Ishikawa (cell line): ENCODE results near the gene PLVAP.
A peak's percentile ranks its signal among the peaks of the same experiment; 100 is the strongest.

Experiments used
- EP300 ChIP-seq: IDR thresholded peaks from 2 replicates; pipeline ENCODE4 v1.6.1; 2012; ENCODE audit warnings: borderline replicate concordance
- NFIC ChIP-seq: IDR thresholded peaks from 2 replicates; pipeline ENCODE4 v1.6.1; 2012
- RAD21 ChIP-seq: IDR thresholded peaks from 2 replicates; pipeline ENCODE4 v1.6.1; 2012; ENCODE audit warnings: low read depth
- TF ChIP-seq, protein P1 (sequence below): IDR thresholded peaks from 2 replicates; pipeline ENCODE4 v1.6.1; 2012

DNA sequence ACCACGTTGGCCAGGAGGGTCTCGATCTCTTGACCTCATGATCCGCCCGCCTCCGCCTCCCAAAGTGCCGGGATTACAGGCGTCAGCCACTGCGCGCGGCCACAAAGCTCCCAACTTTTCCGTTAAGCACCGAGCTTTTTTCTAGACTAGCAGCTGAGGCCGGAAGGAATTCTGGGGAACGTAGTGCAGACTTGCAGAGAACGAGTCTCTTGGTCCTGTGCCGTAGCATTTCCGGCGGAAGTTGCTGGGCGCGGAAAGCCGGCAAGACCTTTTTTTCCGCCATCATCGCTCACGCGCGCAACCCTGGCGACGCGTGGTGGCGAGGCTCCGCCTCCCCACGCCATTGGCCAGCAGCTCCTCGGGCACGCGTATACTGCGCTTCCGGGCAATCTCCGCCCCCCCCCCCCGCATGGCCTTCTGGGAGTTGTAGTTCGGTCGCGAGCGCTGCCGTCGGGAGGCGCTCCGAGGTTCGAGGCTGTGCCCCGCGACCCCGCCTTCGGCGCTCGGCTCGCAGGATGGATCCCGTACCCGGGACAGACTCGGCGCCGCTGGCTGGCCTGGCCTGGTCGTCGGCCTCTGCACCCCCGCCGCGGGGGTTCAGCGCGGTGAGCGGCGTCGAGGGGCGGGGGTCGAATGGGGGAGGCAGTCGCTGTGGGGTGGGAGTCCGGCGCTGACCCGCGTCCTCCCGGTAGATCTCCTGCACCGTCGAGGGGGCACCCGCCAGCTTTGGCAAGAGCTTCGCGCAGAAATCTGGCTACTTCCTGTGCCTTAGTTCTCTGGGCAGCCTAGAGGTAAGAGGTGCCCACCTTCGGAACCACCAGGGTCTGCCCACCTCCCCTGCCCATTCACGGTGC, 42.7 kb upstream of the PLVAP start, which contains the start of gene MVB12A:
- no peak for TF ChIP-seq RAD21
- TF ChIP-seq NFIC, result no peak
- TF ChIP-seq EP300, result no peak
- TF ChIP-seq, protein P1, sequence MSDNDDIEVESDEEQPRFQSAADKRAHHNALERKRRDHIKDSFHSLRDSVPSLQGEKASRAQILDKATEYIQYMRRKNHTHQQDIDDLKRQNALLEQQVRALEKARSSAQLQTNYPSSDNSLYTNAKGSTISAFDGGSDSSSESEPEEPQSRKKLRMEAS, result peak; percentile 92
